DOHH2 (cell line): ENCODE results near the gene CEP112.

ENCODE experiments used
- H3F3A ChIP-seq: fragments of 200-600 bp; sonication (generic), shearing (Covaris generic); 2 replicates; pipeline ENCODE4 v1.6.0; 2016; ENCODE audit warnings: antibody characterized with exemption, mild to moderate bottlenecking; ENCODE audit not compliant: control insufficient read depth, insufficient read depth
- H3K27ac ChIP-seq: fragments of 200-600 bp; sonication (generic); 2 replicates; pipeline ENCODE4 v1.5.1; 2014; ENCODE audit warnings: low read depth, mild to moderate bottlenecking, low read length, moderate library complexity
- H3K27me3 ChIP-seq: fragments of 200-600 bp; sonication (generic); 2 replicates; pipeline ENCODE4 v1.6.1; 2014; ENCODE audit warnings: mild to moderate bottlenecking, low read length, mixed read lengths; ENCODE audit not compliant: control insufficient read depth
- H3K36me3 ChIP-seq: fragments of 200-600 bp; sonication (generic); 2 replicates; pipeline ENCODE4 v1.6.1; 2014; ENCODE audit warnings: mild to moderate bottlenecking, low read length, moderate library complexity, mixed read lengths; ENCODE audit not compliant: control insufficient read depth
- H3K4me1 ChIP-seq: fragments of 200-600 bp; sonication (generic); 2 replicates; pipeline ENCODE4 v1.6.1; 2014; ENCODE audit warnings: mild to moderate bottlenecking, low read length, mixed read lengths; ENCODE audit not compliant: control insufficient read depth
- H3K4me2 ChIP-seq: fragments of 200-600 bp; sonication (generic); 2 replicates; pipeline ENCODE4 v1.6.0; 2014; ENCODE audit warnings: mild to moderate bottlenecking, low read length, moderate library complexity
- H3K4me3 ChIP-seq: fragments of 200-600 bp; sonication (generic); 2 replicates; pipeline ENCODE4 v1.5.1; 2014; ENCODE audit warnings: mild to moderate bottlenecking, low read length, mixed read lengths
- H3K79me2 ChIP-seq: fragments of 200-600 bp; sonication (generic); 2 replicates; pipeline ENCODE4 v1.6.1; 2014; ENCODE audit warnings: mild to moderate bottlenecking, low read length, mixed read lengths; ENCODE audit not compliant: control insufficient read depth
- H3K9me2 ChIP-seq: fragments of 200-600 bp; sonication (generic); replicated peaks from 2 replicates; pipeline ENCODE4 v1.6.1; 2014; ENCODE audit warnings: mild to moderate bottlenecking, low read length, mixed read lengths; ENCODE audit not compliant: control insufficient read depth
- H3K9me3 ChIP-seq: fragments of 200-600 bp; sonication (generic); 2 replicates; pipeline ENCODE4 v1.6.1; 2014; ENCODE audit warnings: antibody characterized with exemption, low read length, mixed read lengths; ENCODE audit not compliant: control insufficient read depth, insufficient read depth
- H4K20me1 ChIP-seq: fragments of 200-600 bp; sonication (generic); 2 replicates; pipeline ENCODE4 v1.6.0; 2014; ENCODE audit warnings: low read depth, mild to moderate bottlenecking, antibody characterized with exemption, low read length, moderate library complexity; ENCODE audit not compliant: control insufficient read depth, insufficient read depth
- CTCF ChIP-seq: fragments of 200-600 bp; sonication (generic); IDR thresholded peaks from one replicate; pipeline ENCODE4 v1.5.1; 2014; ENCODE audit warnings: antibody characterized with exemption, mild to moderate bottlenecking, low read depth, low read length; ENCODE audit not compliant: poor library complexity, severe bottlenecking
- EZH2phosphoT487 ChIP-seq: fragments of 200-600 bp; sonication (generic); IDR thresholded peaks from 2 replicates; pipeline ENCODE4 v1.6.1; 2017; ENCODE audit warnings: borderline replicate concordance, mild to moderate bottlenecking, antibody characterized with exemption, low read length, moderate library complexity, mixed read lengths

CEP112 gene

GRCh38 chr17:65774787-65775186 is 417.1 kb downstream of the CEP112 start:
- no peaks in the 10 kb centered on the region for H3K27me3 ChIP-seq
- no peaks in the 10 kb centered on the region for H3K9me2 ChIP-seq
- no peaks in the 10 kb centered on the region for H3F3A ChIP-seq
- no peaks in the 10 kb centered on the region for H3K4me1 ChIP-seq
- H3K27ac ChIP-seq: no peak overlapping the region
- no peak overlapping the region for H3K4me2 ChIP-seq
- H3K9me3 ChIP-seq: no peaks in the 10 kb centered on the region
- no peaks in the 10 kb centered on the region for H3K36me3 ChIP-seq
- H3K79me2 ChIP-seq: no peaks in the 10 kb centered on the region
- H4K20me1 ChIP-seq: no peaks in the 10 kb centered on the region
- TF ChIP-seq CTCF (no peak), EZH2phosphoT487 (no peak)
- no peak overlapping the region for H3K4me3 ChIP-seq

- Histone ChIP-seq H3F3A (no peaks in the 10 kb centered on the region), H3K9me2 (no peaks in the 10 kb centered on the region), H4K20me1 (no peaks in the 10 kb centered on the region), H3K79me2 (no peaks in the 10 kb centered on the region), H3K4me1 (no peaks in the 10 kb centered on the region), H3K4me2 (no peak overlapping the region), H3K9me3 (no peaks in the 10 kb centered on the region), H3K27ac (no peak overlapping the region), H3K36me3 (no peaks in the 10 kb centered on the region), H3K27me3 (no peaks in the 10 kb centered on the region), H3K4me3 (no peak overlapping the region)
- TF ChIP-seq EZH2phosphoT487 (no peak), CTCF (no peak)
These were observed 418.9 kb downstream of the CEP112 start for GRCh38 chr17:65772989-65773388.

GRCh38 chr17:65771704-65772103 is 420.2 kb downstream of the CEP112 start:
- H3K79me2 ChIP-seq: no peaks in the 10 kb centered on the region
- no peak overlapping the region for H3K27ac ChIP-seq
- H3K27me3 ChIP-seq: no peaks in the 10 kb centered on the region
- H3K9me3 ChIP-seq: no peaks in the 10 kb centered on the region
- no peaks in the 10 kb centered on the region for H3F3A ChIP-seq
- H3K9me2 ChIP-seq: no peaks in the 10 kb centered on the region
- no peaks in the 10 kb centered on the region for H4K20me1 ChIP-seq
- no peaks in the 10 kb centered on the region for H3K4me1 ChIP-seq
- H3K4me3 ChIP-seq: no peak overlapping the region
- no peak for TF ChIP-seq EZH2phosphoT487
- no peak for TF ChIP-seq CTCF
- no peaks in the 10 kb centered on the region for H3K36me3 ChIP-seq
- no peak overlapping the region for H3K4me2 ChIP-seq

- no peak overlapping the region for H3K4me2 ChIP-seq
- no peak overlapping the region for H3K27ac ChIP-seq
- no peaks in the 10 kb centered on the region for H3K4me1 ChIP-seq
- no peak overlapping the region for H3K4me3 ChIP-seq
- no peaks in the 10 kb centered on the region for H3K79me2 ChIP-seq
- no peaks in the 10 kb centered on the region for H3F3A ChIP-seq
- TF ChIP-seq EZH2phosphoT487: no peak
- no peaks in the 10 kb centered on the region for H3K9me3 ChIP-seq
- no peaks in the 10 kb centered on the region for H3K36me3 ChIP-seq
- no peaks in the 10 kb centered on the region for H4K20me1 ChIP-seq
- H3K9me2 ChIP-seq: no peaks in the 10 kb centered on the region
- H3K27me3 ChIP-seq: no peaks in the 10 kb centered on the region
These were observed 428.1 kb downstream of the CEP112 start for GRCh38 chr17:65763786-65764185.
